Measurements from ENCODE around the gene TNS4. TPM values are rescaled to one million over a fixed set of nuclear protein-coding genes. Genes with fewer than 3 reads are reported as not detected.

The TNS4 gene
- total RNA-seq, 1 experiment from 2014 or later: 0.59 TPM

- Histone ChIP-seq H4K20me1 (ENCODE audit: control insufficient read depth, insufficient read depth, insufficient read length) (peaks cover 2% of the 10 kb centered on the region), H3K23ac (ENCODE audit: insufficient read length, low read depth, low read length) (no peak overlapping the region), H3K9ac (ENCODE audit: extremely low read depth, insufficient read length, low read length) (no peak overlapping the region), H4K5ac (ENCODE audit: insufficient read length, low read depth, low read length) (no peak overlapping the region), H3K27ac (ENCODE audit: insufficient read length, low read depth, low read length) (no peak overlapping the region), H2BK5ac (ENCODE audit: insufficient read length, low read length) (no peak overlapping the region), H2BK120ac (ENCODE audit: low read depth, low read length, poor library complexity, severe bottlenecking) (no peak overlapping the region), H2BK12ac (ENCODE audit: insufficient read length, low read depth, low read length) (no peak overlapping the region), H4K8ac (replicated peaks; ENCODE audit: insufficient read length, low read depth, low read length) (no peak overlapping the region), H3K56ac (ENCODE audit: insufficient read length, low read depth, low read length) (no peak overlapping the region), H4K91ac (ENCODE audit: insufficient read length, low read depth, low read length) (no peak overlapping the region), H3K27me3 (ENCODE audit: insufficient read depth, low read length) (no peaks in the 10 kb centered on the region), H3K4me2 (ENCODE audit: insufficient read depth, insufficient read length, low read length) (no peak overlapping the region), H3T11ph (ENCODE audit: low read length) (no peak overlapping the region), H3K14ac (ENCODE audit: insufficient read depth, low read length) (no peak overlapping the region), H2AFZ (ENCODE audit: low read length) (no peak overlapping the region), H3K23me2 (ENCODE audit: insufficient read length, low read depth, low read length, poor library complexity, severe bottlenecking) (no peaks in the 10 kb centered on the region), H3K4ac (ENCODE audit: low read depth, low read length) (no peak overlapping the region), H2BK15ac (ENCODE audit: low read depth, low read length) (no peak overlapping the region), H3K4me1 (ENCODE audit: insufficient read depth, low read length) (peaks cover 7% of the 10 kb centered on the region; the same call in 1 of the 2 replicates), H3K79me1 (ENCODE audit: insufficient read depth, low read depth, low read length, poor library complexity, severe bottlenecking) (no peaks in the 10 kb centered on the region), H3K18ac (ENCODE audit: insufficient read length, low read depth, low read length) (peak overlapping the region; percentile 21), H2BK20ac (ENCODE audit: low read depth, low read length, poor library complexity, severe bottlenecking) (no peak overlapping the region), H3K79me2 (ENCODE audit: insufficient read depth, low read length) (no peaks in the 10 kb centered on the region), H2AK5ac (ENCODE audit: insufficient read length, low read length) (no peak overlapping the region), H3K9me3 (ENCODE audit: control insufficient read depth, low read depth, low read length) (no peaks in the 10 kb centered on the region)
- Mint-ChIP-seq H3K9me3 (peaks cover 2 to 3% of the 10 kb centered on the region in 2 experiments; a peak in 1 of 5 replicates), H3K4me1 (peaks cover 40 to 58% of the 10 kb centered on the region in 2 experiments), H3K36me3 (ENCODE audit: insufficient read depth in 1 of 3, low read depth in 3 of 3) (peaks cover 8 to 18% (median 13%) of the 10 kb centered on the region in 3 experiments; a peak in 5 of 7 replicates), H3K4me3 (no peak overlapping the region), H3K27me3 (ENCODE audit: low read depth) (peaks cover 3% of the 10 kb centered on the region; the same call in 1 of the 2 replicates), H3K27ac (0 out of 7 replicates have a peak overlapping the region, but pooled peaks of 1 of the 3 experiments have one; percentile 40)
- WGBS (ENCODE audit: extremely low coverage, insufficient read length, low lambda C conversion rate): no CpG with 5 or more reads among the region's 9 CpGs
- TF ChIP-seq, protein P1, sequence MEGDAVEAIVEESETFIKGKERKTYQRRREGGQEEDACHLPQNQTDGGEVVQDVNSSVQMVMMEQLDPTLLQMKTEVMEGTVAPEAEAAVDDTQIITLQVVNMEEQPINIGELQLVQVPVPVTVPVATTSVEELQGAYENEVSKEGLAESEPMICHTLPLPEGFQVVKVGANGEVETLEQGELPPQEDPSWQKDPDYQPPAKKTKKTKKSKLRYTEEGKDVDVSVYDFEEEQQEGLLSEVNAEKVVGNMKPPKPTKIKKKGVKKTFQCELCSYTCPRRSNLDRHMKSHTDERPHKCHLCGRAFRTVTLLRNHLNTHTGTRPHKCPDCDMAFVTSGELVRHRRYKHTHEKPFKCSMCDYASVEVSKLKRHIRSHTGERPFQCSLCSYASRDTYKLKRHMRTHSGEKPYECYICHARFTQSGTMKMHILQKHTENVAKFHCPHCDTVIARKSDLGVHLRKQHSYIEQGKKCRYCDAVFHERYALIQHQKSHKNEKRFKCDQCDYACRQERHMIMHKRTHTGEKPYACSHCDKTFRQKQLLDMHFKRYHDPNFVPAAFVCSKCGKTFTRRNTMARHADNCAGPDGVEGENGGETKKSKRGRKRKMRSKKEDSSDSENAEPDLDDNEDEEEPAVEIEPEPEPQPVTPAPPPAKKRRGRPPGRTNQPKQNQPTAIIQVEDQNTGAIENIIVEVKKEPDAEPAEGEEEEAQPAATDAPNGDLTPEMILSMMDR (conservative IDR thresholded peaks at IDR 0.05): no peak
- no peak for DNase-seq
These were observed 40.3 kb downstream of the TNS4 start for GRCh38 chr17:40460968-40461731.
